GM18861 (cell line): ENCODE results near the gene GRN.
"Not testable (repeated sequence)": the region's sequence is repeated elsewhere in the genome, so short reads cannot be mapped to it uniquely, and the experiment has no call there.

ENCODE experiments used
- ATAC-seq: cut with Tn5 transposase; IDR thresholded peaks from one replicate; pipeline ENCODE4 v1.9.1; 2021; ENCODE audit not compliant: unreplicated experiment

GRN gene

GRCh38 chr17:44381810-44382305 is 36.8 kb downstream of the GRN start:
- ATAC-seq, result no peak

- ATAC-seq, result no peak
Observed at GRCh38 chr17:44382917-44383316, 37.8 kb downstream of the GRN start.

GRCh38 chr17:44383363-44383762 is 38.3 kb downstream of the GRN start:
- ATAC-seq, result no peak

GRCh38 chr17:44383861-44384260 is 38.8 kb downstream of the GRN start:
- no peak for ATAC-seq

- ATAC-seq, result no peak
Observed at GRCh38 chr17:44384281-44384822, 39.2 kb downstream of the GRN start.

- ATAC-seq, result no peak
Observed at GRCh38 chr17:44384823-44385286, 39.8 kb downstream of the GRN start.

GRCh38 chr17:44385287-44386181 is 40.4 kb downstream of the GRN start:
- ATAC-seq, result no peak

GRCh38 chr17:44386182-44386525 is 41.1 kb downstream of the GRN start:
- no peak for ATAC-seq

- no peak for ATAC-seq
Observed at GRCh38 chr17:44387804-44388203, 42.7 kb downstream of the GRN start.

GRCh38 chr17:44389281-44389680 is 44.2 kb downstream of the GRN start, which contains the start of gene ITGA2B:
TSS of gene ITGA2B (minus strand) at chr17:44389649. CDS start at chr17:44389473, 176 bp downstream.
- no peak for ATAC-seq

GRCh38 chr17:44389723-44390202 is 44.7 kb downstream of the GRN start:
- no peak for ATAC-seq

- ATAC-seq, result no peak
Observed at GRCh38 chr17:44390250-44390870, 45.3 kb downstream of the GRN start.

GRCh38 chr17:44394112-44394511 is 49.0 kb downstream of the GRN start:
- not testable (repeated sequence) for ATAC-seq

- ATAC-seq, result no peak
Observed at GRCh38 chr17:44394833-44395232, 49.7 kb downstream of the GRN start.

- ATAC-seq, result no peak
Observed at GRCh38 chr17:44396946-44397345, 51.8 kb downstream of the GRN start.

- no peak for ATAC-seq
Observed at GRCh38 chr17:44397479-44398440, 52.7 kb downstream of the GRN start.

GRCh38 chr17:44398692-44399691 is 53.9 kb downstream of the GRN start:
- no peak for ATAC-seq

GRCh38 chr17:44400226-44400847 is 55.2 kb downstream of the GRN start:
- no peak for ATAC-seq
